Raji (cell line): Measurements from ENCODE around the gene RLF.

Source experiments
- POLR2A ChIP-seq: IDR thresholded peaks from 2 replicates; pipeline ENCODE4 v1.6.1; 2011; ENCODE audit warnings: low read depth, low read length, control low read depth; ENCODE audit not compliant: insufficient read depth

RLF gene

DNA sequence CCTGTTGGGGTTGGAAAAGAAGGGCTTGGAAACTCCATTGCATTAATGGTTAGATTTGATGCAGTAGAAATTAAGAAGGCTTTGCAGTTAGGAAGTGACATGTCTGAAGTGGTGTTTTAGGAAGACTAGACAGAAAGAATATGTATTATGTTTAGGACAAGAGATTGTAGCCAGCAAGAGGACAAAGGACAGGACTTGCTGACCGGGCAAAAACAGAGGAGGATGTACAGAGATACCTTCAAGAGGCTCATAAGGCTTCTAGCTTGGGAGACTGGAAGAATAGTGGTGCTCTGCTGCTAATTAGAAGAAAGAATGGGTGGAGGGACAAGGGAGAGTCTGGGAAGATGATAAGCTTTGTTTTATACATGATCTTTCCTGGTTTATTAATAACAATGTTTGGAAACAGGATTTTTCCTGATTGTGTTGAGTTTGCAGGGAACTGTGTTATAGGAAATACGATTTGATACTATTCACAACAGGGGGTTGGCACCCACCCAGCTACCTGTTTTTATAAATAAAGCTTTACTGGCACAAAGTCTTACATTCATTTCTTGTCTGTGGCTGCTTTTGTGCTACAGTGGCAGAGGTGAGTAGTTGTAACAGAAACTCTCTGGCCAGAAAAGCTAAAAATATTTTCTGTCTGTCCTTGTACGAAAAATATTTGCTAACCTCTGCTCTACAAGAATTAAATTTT lies 49.5 kb downstream of the RLF start:
- no peak for TF ChIP-seq POLR2A

DNA sequence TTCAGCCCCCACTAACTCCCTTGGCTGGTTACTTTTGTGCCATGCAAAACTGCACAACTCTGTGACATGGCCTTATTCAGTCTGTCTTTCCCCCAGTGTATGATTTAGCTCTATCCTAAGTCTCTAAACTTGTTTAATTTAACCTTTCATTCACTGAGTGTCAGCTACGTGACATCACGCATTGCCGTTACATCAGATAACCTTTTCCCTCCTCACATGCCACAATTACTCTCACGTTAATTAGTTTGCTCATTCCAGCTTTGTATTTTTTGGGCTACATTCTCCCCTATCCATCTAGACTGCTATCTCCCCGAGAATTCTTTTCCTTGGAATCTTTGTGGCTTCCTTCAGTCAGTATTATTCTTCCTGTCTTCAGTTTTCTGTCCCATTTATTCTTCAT lies 57.1 kb downstream of the RLF start:
- no peak for TF ChIP-seq POLR2A

DNA sequence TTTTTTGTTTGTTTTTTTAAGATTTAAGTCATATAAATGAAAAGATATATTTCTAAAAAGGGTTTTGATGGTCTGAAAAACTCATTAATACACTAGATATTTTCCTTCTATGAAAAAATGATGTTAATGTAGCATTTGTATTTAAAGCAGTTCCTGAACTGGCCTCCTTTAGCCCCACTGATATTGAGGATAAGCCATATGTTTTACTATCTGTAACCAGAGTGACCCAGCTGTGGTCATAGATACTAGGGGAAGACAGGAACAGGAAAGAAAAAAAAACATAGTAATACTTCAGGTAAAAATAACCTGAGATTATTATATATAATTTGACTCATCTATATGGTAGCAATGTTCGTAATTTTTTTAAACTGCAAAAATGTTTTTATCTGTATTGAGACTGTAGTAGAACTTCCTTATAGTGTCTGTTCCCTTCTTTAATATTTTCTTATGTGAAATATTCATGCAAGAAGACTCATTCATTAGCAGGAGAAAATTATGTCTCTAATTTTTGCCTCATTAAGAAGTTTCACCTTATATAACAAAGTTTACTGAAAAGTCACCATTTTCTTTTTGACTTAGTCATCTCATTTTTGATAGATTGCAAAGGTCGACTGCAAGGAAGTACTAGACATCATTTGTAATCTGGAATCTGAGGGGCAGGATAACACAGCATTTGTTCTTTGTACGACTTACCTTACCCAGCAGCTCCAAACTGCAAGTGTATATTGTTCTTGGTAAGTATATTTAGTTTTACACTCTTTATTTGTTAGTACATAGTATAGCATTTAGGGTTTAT lies 61.0 kb downstream of the RLF start:
- no peak for TF ChIP-seq POLR2A

- no peak for TF ChIP-seq POLR2A
Measured at GRCh38 chr1:40224040-40224439, 62.9 kb downstream of the RLF start.

- no peak for TF ChIP-seq POLR2A
Measured at GRCh38 chr1:40226192-40226591, 65.0 kb downstream of the RLF start.

GRCh38 chr1:40232444-40232843 lies 71.3 kb downstream of the RLF start:
- no peak for TF ChIP-seq POLR2A

- no peak for TF ChIP-seq POLR2A
Measured at GRCh38 chr1:40239626-40240025, 78.4 kb downstream of the RLF start.

DNA sequence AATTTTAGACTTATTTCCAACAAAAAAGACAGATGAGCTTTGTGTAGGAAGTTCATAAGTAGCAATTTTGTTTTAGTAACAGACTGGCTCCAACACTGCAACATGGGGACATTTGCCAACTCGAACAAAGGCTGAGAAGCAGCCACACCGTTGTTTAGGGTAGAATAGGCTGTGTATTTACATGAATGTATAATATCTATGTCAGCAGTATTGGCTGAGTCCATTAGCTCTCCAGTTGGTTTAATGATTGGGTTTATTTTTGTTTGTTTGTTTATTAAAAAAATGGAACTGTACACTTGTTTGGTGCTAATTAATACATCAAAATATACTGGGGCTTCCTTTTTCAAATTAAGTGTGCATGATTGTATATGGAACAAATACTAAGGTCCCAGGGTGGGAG lies 79.2 kb downstream of the RLF start:
- TF ChIP-seq POLR2A, result no peak

GRCh38 chr1:40241362-40241761 lies 80.2 kb downstream of the RLF start:
- TF ChIP-seq POLR2A, result no peak

DNA sequence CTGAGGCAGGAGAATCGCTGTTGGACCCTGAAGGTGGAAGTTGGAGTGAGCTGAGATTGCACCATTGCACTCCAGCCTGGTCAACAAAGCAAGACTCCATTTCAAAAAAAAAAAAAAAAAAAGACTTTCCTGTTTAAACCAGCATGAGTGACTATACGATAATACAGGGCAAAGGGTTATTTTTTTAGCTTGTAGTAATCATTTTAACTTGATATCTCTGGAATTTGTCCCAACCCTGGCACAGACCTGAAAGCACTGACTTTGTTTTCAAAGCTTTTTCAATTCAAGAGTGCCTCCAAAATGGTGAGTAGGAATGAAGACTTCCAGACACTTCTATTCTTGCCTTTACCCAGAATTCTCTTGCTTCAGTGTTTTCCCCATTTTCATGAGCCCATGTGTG lies 82.2 kb downstream of the RLF start:
- TF ChIP-seq POLR2A, result no peak

DNA sequence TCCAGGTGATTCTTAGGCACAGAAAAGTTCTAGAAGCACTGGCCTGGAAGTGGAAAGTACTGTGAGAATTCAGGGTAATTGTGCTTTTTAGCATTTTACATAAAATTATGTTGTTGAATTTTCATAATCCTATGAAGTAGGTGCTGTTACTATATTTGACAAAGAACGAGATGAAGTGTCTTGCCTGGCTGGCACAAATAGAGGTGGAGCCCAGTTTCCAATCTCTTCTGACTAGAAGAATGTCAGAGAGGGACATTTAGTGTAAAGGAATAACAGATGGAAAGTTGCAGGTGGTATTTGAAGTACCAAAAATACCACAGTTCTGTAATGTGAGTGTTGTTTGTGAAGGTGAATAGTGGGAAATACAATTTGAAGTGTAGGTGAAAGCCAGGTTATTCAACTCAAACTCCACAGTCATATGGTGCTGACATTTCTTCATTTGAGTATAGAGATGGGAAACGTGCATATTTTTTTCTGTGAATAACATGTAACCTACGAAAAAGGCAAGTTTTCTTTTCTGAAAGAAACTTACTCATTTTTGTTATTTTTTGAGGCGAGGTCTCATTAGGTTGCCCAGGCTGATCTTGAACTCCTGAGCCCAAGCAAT lies 83.1 kb downstream of the RLF start:
- no peak for TF ChIP-seq POLR2A

DNA sequence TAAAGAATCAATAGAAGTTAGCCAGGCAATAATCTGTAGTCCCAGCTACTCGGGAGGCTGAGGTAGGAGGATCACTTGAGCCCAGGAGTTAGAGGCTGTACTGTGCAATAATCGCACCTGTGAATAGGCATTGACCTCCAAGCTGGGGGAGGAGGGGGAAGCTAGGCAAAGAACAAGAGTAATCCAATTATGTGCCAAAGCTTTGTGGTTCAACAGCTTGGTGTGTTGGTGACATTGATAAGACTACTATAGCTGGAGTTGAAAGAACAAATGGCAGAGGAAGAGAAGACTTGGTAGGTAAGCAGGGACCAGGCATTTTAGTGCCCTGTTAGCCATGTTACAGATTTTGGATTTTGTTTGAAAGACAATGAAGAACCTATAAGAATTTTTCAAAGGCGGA lies 84.5 kb downstream of the RLF start:
- TF ChIP-seq POLR2A, result no peak

DNA sequence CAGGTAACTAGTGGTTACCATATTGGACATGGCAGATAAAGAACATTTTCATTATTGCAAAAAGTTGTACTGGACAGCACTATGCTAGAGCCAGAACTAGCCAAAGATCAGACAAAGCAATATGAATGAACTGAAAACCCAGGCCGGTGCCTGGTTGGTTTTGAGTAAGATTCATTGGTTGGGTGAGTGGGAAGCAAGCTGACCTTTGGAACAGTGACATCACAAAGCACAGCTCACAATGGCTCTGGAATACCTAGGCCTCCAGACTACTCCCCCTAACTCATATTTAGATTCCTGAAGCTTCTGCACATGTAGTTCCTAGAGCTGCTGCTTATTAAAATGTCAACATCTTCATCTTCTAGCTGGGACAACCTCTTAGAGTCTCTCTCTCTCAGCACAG lies 86.5 kb downstream of the RLF start, which contains the start of gene TMCO2:
TMCO2 (plus strand) TSS at position 283 of the 400 bp plus-strand sequence; CDS start at position 340, 57 bp downstream.
- TF ChIP-seq POLR2A, result no peak

GRCh38 chr1:40248412-40248811 lies 87.2 kb downstream of the RLF start:
- TF ChIP-seq POLR2A, result no peak

- TF ChIP-seq POLR2A, result no peak
Measured at GRCh38 chr1:40251456-40251855, 90.3 kb downstream of the RLF start.

GRCh38 chr1:40252601-40253000 lies 91.4 kb downstream of the RLF start:
- TF ChIP-seq POLR2A, result no peak
